K562 (cell line): Measurements from ENCODE around the gene RPTOR. TPM values are rescaled to one million over a fixed set of nuclear protein-coding genes. Genes with fewer than 3 reads are reported as not detected.
A peak's percentile ranks its signal among the peaks of the same experiment; 100 is the strongest.

ENCODE experiments used
- GTF2F1 ChIP-seq: IDR thresholded peaks from 2 replicates; pipeline ENCODE4 v1.6.1; 2011; ENCODE audit warnings: low read depth, low read length, improper control_type of control experiment
- HDAC1 ChIP-seq, 2 experiments: fragments of 450-650 bp; IDR thresholded peaks; 2 replicates each; pipeline ENCODE4 v1.6.1; 2016 to 2017; ENCODE audit warnings: inconsistent platforms in 1 of 2, mild to moderate bottlenecking in 1 of 2, moderate library complexity in 1 of 2
- HDAC6 ChIP-seq: IDR thresholded peaks from 2 replicates; pipeline ENCODE4 v1.6.1; 2012; ENCODE audit warnings: low read depth, mild to moderate bottlenecking, control low read depth, inconsistent platforms, low read length, moderate library complexity
- NCOR1 ChIP-seq: fragments of 450-650 bp; IDR thresholded peaks from 2 replicates; pipeline ENCODE4 v1.6.1; 2016; ENCODE audit warnings: mild to moderate bottlenecking, moderate library complexity
- POLR2H ChIP-seq: IDR thresholded peaks from 2 replicates; pipeline ENCODE4 v1.6.1; 2016; ENCODE audit warnings: missing genetic modification characterization, low read depth, mild to moderate bottlenecking, control low read depth, missing compliant biosample characterization, moderate library complexity
- SMAD3 ChIP-seq: fragments of 450-650 bp; formaldehyde crosslinking; conservative IDR thresholded peaks from 2 replicates; pipeline ENCODE4 v1.4.0; 2020; ENCODE audit warnings: mild to moderate bottlenecking
- TAL1 ChIP-seq: fragments of 450-650 bp; IDR thresholded peaks from 2 replicates; pipeline ENCODE4 v1.6.1; 2016; ENCODE audit warnings: mild to moderate bottlenecking
- TCF3 ChIP-seq: sonication (generic); formaldehyde crosslinking; IDR thresholded peaks from 2 replicates; pipeline ENCODE4 v1.4.0; 2020; ENCODE audit warnings: mild to moderate bottlenecking, missing genetic modification reagents
- ZNF584 ChIP-seq: fragments of 200-800 bp; sonication (Bioruptor generic); IDR thresholded peaks from 2 replicates; pipeline ENCODE4 v1.6.1; 2016; ENCODE audit warnings: low read depth, mild to moderate bottlenecking, missing genetic modification characterization, missing compliant biosample characterization
- ZNF699 ChIP-seq: fragments of 250-450 bp; sonication (Bioruptor Pico); IDR thresholded peaks from 2 replicates; pipeline ENCODE4 v1.8.0; 2021; ENCODE audit warnings: mild to moderate bottlenecking, moderate library complexity; ENCODE audit not compliant: insufficient replicate concordance
- polyA plus RNA-seq, 8 experiments: library from polyadenylated mRNA; depleted of rRNA in 4 of 8; stranded (reverse) in 5 of 8; unstranded in 3 of 8; fragments of >200 nt; fragmentation: Nextera tagmentation in 2 of 8; fragmentation: Illumina TruSeq in 1 of 8; extraction: Ambion mirVana in 2 of 8; extraction: Trizol in 1 of 8; gene quantifications; 2 replicates each; pipeline versions ENCODE4 v1.2.1 to v1.2.3, GENCODE V29; 2011 to 2014; ENCODE audit warnings: inconsistent platforms in 1 of 8, missing spikeins in 1 of 8
- total RNA-seq, 7 experiments: library from RNA; depleted of rRNA in 6 of 7; stranded (reverse); fragments of >200 nt in 6 of 7; fragmentation: Illumina TruSeq in 2 of 7; extraction: Trizol in 2 of 7; gene quantifications; 2 replicates each; pipeline versions ENCODE4 v1.2.1 to v1.2.3, GENCODE V29; 2011 to 2021; ENCODE audit warnings: low replicate concordance in 1 of 7
- TF ChIP-seq, protein P1 (sequence below): IDR thresholded peaks from 2 replicates; pipeline ENCODE4 v1.6.1; 2014; ENCODE audit warnings: antibody characterized with exemption
- TF ChIP-seq, protein P2 (sequence below): sonication (generic); formaldehyde crosslinking; IDR thresholded peaks from 2 replicates; pipeline ENCODE4 v1.8.0; 2022; ENCODE audit warnings: mild to moderate bottlenecking, missing genetic modification reagents

The RPTOR gene
- total and polyA plus RNA-seq, 9 of the 15 experiments (the other 6 are each of a cell fraction or from before 2014, with no cell fraction given): 0.24 to 54.1 (median 10.2) TPM

- TF ChIP-seq TCF3: peak; percentile 64
- peak; percentile 15; the same call in 1 of the 2 replicates for TF ChIP-seq NCOR1
- no peak for TF ChIP-seq GTF2F1
- no peak for TF ChIP-seq ZNF699 (CRISPR knock-in tag)
- TF ChIP-seq, protein P1, sequence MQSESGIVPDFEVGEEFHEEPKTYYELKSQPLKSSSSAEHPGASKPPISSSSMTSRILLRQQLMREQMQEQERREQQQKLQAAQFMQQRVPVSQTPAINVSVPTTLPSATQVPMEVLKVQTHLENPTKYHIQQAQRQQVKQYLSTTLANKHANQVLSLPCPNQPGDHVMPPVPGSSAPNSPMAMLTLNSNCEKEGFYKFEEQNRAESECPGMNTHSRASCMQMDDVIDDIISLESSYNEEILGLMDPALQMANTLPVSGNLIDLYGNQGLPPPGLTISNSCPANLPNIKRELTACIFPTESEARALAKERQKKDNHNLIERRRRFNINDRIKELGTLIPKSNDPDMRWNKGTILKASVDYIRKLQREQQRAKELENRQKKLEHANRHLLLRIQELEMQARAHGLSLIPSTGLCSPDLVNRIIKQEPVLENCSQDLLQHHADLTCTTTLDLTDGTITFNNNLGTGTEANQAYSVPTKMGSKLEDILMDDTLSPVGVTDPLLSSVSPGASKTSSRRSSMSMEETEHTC: no peak
- TF ChIP-seq TAL1: peak; percentile 33; the same call in 1 of the 2 replicates
- TF ChIP-seq HDAC6: no peak
- no peak for TF ChIP-seq HDAC1 (IDR thresholded peaks at IDR 0.05)
- TF ChIP-seq POLR2H: no peak
- no peak for TF ChIP-seq ZNF584 (CRISPR knock-in tag)
- TF ChIP-seq SMAD3: no peak
- TF ChIP-seq, protein P2, sequence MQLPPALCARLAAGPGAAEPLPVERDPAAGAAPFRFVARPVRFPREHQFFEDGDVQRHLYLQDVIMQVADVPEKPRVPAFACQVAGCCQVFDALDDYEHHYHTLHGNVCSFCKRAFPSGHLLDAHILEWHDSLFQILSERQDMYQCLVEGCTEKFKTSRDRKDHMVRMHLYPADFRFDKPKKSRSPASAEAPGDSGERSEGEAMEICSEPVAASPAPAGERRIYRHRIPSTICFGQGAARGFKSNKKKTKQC: no peak
Measured at GRCh38 chr17:80691784-80692183, 147.1 kb downstream of the RPTOR start (continued).
